Stimulated activated CD8-positive, alpha-beta memory T cell treated with anti-CD3 and anti-CD28 coated beads, Interleukin-2, amount 100 ng/mL, for 48 hours (primary cell): ENCODE data around the gene HSPG2.
"Not testable (repeated sequence)": the region's sequence is repeated elsewhere in the genome, so short reads cannot be mapped to it uniquely, and the experiment has no call there.

ENCODE experiments used
- DNase-seq, 2 donors: peaks; one replicate each; pipeline ENCODE4 v3.0.0-alpha.2; 2020; ENCODE audit warnings: low read depth in 2 of 2

The HSPG2 gene

DNA sequence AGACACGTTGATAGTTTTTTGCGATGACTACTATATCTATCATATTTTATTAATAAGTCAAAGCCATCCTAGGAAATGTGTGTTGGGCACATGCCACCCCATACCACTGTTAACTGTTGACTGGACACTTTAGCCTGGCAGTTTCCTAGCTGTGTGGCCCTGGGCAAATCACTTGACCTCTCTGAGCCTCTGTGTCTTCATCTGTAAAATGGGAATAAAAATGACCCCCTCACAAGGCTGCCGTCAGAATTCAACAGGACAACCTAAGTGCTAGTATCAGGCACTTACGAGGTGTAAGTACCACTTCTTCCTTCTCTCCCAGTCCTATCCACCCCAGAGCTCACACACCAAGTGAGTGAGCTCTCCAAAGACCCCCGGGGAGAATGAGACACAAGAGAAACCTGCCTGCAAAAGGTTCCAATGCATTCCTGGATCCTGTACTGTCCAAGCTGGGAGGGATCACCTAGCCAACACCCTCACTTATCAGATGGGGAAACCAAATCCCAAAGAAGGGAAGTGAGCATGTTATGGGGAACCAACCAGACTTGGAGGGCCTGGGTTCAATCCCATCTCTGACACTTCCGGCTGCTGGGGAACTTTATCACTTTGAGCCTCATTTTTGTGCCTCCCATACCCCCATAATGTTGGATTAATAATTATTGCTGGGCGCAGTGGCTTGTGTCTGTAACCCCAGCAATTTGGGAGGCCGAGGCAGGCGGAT is 24.9 kb downstream of the HSPG2 start:
- no peak for DNase-seq

DNA sequence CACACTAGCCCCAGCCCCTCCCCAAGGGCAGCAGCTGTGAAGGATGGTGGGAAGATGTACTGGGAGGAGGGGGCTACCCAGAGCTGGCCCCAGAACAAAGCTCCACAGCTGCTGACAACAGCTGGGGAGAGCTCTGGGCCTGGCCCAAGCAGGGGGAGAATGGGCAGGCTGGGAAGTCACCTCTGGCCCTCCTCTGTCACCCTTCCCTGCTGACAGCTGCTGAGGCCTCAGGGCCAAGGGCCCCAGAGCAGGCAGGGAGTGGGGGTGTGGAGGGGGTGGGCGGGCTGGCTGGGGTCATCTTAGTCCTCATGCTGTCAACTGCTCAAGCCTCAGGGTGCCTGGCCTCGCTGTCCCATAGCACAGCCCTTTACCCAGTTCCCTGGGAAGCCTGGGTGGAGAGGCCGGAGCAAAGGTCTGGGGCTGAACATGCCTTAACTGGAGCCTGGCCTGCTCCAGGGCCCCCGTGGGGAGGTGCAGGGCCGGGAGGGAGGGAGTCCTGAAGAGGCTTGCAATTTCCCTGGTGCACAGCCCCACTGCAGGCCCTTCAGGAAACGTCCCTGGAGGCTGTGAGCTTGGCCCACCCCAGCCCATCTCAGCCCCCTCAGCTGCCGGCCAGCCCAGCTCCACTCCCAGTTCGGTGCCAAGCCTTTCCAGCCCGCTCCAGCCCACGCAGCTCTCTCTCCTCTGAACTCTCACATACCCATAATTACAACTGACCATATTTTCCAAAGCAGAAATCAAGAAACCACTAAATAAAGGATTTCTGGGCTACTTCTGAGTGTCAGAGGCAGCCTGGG is 25.7 kb downstream of the HSPG2 start:
- DNase-seq, result no peak

DNA sequence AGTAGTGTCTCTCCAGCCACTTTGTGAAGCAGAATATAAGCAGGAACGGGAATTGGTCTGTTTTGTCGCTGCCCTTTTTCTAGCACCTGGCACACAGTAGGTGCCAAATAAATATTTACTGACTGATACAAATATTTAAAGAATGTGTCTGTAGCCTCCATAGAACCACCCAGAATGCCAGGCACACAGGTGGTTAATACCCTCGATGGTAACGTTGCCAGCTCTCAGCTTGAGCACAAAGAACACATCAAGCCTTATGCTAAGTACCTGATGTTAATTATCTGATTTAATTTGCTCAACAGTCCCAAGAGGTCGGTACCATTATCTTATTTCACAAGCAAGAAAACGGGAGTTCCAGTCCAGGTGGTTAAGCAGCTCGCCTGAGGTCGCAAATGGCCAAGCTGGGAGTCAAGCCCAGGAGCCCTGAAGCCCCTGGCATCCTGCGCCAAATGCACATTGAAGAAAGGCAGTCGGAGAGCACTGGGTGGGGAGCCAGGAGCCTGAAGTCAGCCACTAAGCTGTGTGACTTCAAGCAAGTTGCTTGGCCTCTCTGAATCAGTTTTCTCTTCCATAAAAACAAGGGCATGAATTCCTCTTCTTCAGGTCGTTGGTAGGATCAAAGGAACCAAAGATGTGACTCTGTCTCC is 26.4 kb downstream of the HSPG2 start:
- no peak for DNase-seq

DNA sequence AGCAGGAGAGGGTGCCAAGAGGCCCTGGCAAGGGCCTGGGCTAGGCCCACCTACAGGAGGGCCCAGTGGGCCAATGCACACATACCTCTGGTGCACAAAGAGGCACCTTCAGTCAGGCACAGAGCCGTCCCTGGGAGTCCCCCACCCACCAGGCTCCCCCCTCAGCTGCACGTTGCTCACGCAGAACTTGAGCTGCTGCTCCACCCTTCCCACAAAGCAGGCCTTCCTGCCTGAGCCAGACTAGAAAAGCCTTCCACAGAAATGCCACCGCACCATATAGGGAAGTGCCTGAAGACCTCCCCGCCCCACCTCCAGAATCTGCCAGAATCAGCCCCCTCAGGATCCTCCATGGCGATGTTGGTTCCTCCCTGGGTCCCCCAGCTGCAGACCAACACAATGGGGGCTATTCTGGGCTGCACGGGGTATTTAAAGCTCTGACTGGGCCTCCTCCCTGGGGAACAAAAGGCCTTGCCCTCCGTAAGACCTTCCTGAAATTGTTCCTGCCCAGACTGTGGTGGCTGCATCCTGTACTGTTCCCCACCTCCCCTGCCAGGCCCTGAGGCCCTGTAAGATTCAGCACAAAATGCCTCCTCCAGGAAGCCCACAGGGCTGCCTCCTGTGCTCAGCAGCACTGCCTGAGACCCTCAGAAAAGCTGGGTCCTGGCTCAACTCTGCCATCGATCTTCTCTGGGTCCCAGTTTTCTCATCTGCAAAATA is 27.2 kb downstream of the HSPG2 start:
- peak; percentile 39 to 50 for DNase-seq

DNA sequence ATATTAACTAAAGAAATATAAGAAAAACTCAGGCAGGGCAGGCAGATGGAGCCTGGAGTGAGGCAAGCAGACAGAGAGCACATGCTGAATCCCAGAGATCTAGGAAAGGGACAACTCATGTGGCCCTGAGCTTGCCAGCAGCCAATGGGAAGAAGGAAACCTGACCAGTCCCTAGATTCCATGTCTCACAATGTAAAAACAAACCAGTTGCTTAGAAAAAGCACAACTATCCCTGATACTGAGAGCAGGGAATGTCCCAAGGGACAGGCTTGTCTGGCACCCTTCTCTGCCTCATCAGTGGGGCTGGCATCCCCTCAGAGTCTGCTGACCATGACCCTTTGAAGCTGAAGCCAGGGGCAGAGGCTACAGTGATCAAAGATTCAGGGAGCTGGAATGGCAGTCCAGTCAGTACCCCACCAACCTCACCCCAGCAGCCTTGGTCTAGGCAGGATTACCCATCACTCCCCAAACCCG is 27.8 kb downstream of the HSPG2 start:
- no peak for DNase-seq

DNA sequence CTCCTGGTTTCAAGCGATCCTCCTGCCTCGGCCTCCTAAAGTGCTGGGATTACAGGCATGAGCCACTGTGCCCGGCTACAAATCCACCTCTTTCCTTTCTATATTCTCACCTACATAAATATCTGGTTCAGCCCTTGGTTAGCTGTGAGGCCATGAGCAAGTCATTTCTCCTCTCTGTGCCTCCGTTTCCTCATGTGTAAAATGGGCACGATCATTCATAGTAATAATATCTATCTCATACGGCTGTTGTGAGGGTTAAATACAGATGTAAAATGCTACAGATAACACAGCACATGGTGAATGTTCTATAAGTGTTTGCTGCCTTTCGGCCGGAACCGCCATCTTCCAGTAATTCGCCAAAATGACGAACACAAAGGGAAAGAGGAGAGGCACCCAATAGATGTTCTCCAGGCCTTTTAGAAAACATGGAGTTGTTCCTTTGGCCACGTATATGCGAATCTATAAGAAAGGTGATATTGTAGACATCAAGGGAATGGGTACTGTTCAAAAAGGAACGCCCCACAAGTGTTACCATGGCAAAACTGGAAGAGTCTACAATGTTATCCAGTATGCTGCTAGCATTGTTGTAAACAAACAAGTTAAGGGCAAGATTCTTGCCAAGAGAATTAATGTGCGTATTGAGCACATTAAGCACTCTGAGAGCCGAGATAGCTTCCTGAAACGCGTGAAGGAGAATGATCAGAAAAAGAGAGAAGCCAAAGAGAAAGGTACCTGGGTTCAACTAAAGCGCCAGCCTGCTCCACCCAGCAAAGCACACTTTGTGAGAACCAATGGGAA is 29.2 kb downstream of the HSPG2 start:
- not testable (repeated sequence) for DNase-seq

DNA sequence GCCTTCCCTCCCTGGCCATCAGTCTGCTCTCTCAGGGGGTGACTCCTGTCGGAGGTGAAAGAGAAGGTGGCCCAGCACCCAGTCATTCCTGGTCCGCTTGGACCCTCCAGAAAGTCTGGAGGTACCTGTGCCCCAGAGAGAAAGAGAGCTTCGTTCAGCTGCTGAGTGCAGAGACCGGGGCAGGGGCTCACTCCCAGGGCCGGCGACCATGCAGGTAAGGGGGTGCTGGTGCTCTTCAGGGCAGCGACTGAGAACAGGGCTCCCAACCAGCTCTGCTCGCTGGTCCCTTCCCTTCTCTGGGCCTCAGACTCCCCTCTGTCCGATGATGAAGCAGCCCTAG is 30.1 kb downstream of the HSPG2 start:
- DNase-seq, result no peak

DNA sequence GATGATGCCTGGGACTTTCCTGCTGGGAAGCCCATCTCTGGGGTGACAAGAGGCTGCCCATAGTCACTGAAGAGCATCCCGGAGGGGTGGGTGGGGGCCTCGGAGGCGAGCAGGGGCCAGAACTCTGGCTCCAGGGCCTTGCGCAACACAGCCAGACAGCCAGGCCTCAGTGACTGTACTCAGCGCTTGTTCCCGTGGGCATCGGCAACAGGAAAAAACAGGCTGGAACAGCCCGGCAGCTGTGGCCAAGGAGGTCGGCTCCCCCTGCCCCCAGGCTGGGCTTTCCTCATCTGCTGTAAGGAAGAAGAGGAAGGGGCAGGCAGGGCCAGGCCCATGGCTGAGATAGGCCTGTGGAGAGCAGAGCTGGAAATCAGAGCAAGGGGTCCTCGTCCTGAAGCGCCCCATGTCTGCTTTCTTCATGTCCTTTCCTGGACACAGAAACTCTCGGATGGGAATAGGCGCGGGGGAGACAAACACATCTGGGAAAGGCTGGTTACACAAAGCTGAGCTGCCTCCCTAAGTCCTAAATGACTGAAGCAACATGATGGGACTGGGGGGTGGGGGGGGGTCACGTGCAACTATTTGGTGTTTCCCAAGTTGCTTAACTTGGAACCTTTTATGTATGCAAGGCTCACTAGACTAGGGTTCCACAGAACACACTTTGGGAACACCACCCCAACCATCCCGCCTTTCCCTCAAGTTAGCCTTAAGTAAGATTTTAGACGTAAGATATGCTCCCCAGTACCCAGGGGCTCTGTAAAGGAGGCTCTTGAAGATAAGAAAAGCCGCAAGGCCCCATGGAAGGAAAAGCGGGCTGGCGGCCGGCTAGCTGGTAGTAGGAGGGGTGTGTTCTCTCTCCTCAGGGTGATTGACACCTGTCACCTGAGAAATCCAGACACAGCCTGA is 30.7 kb downstream of the HSPG2 start:
- no peak for DNase-seq

DNA sequence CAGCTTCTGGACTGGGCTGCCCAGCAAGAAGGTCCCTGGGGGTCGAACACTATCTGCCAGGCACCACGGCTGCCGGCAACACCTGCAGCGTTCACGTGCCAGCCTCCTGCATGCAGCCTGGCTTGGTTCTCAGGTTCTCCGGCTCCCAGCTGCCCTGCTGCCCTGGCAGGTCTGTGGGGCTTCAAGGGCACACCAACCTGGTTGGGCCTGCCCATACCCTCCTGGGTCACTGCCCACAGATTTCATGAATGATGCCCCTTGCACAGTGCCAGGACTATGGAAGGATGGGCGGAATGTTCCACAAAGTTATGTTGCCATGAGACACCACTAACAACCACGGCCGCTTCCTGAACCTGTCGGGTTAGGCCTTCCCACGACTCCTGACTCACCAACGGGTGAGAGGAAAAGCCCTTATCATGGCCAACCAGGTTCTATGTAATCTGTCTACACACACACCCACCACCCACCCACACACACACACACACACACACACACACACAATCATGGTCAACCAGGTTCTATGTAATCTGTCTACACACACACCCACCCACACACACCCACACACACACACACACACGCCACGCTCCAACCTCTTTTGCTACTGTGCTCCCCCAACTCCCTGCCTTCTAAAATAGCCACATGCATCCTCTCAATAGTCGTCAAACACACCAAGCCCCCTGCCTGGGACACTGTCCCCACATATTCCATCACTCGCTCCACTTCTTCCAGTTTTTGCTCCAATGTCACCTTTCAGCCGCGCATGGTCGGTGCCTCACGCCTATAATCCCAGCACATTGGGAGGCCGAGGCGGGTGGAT is 32.2 kb downstream of the HSPG2 start:
- peak; percentile 17 to 18 for DNase-seq

DNA sequence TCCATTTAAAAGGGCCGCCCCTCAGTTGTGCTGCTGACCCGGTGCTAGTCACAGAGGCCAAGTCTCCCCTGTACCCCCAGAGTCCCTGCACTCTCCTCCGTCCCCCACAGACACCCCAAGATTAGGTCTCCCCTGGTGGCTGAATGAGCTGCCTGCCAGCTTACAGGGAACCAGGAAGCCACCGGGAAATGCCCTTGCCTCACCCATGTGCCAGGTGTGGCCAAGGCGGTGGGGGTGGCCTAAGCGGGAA is 32.7 kb downstream of the HSPG2 start:
- no peak for DNase-seq

DNA sequence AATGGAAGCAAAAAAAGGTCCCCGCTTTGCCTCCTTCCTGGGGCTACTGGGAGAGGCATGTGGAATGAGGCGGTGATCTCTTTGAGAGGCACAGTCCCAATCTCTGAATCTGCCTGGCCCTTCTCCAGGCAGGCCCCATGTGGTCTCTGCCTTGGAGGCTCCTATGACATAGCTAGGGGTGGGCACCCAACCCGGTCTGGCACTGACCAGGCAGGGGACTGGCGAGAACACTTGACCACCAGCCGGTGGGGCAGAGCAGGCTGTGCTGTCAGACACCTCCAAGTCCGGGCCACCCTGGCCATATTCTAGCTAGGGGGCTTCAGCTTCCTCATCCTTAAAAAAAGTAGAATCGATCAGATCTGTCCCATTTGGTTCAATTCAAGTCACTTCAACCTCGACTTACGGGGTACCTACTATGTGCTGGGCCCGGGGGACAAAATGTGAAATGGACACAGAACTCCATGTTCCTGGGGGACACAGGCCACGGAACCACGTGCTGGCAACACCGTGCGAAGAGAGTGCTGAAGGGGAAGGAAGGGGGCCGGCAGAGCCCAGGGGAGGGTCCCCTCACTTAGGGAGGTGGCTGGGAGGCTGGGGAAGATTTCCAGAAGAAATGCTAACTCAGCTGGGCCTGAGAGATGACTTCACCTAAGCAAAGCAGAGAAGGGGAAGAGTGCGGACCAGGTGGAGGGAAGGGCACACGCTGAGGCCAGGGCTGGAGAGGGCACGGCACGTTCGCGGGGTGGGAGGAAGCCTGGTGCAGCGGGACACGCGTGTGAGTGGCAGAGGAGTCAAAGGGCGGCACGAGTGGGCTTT is 33.3 kb downstream of the HSPG2 start:
- no peak for DNase-seq

DNA sequence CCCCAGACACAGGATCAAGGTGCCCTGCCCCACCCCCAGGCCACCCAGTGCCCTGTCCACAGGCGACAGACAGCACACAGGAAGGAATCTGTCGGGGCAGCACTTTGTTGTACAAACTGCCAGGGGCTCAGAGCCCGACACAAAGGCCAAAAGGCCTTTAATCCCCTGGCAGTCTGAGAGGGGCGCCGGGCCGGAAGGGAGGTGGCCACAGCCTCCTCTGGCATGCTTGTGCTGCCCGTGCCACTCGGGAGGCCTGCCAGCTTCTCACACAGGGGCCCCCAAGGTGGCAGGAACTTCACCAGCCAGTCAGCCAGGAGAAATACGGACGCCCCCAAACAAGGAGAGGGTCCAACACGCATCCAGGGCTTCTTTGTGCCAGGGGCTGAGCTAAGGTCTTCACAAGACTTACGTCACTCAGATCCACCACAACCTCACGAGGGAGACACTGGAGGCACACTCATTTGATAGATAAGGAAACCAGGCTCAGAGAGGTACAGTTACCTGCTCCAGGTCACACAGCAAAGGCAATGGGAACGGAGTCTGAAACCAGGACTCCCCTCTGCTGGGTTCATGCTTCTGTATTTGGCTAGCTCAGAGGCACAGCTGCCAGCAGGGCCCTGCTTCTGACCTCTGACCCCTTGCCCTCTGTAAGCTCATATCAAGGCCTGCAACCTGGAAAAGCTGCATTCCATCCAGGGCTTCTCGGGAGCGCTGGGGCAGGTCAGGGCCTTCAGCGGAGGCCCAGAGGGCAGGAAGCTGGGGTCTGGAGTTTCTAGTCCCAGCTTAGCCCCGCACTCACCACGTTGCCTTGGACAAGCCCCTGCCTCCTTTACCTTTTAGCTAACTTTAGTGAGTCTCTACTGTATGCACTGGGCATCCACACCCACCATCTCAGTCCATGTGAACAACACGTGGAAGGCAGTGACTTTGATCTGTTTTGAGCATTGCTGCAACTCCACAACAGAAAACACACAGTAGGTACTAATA is 34.8 kb downstream of the HSPG2 start:
- DNase-seq, result no peak

DNA sequence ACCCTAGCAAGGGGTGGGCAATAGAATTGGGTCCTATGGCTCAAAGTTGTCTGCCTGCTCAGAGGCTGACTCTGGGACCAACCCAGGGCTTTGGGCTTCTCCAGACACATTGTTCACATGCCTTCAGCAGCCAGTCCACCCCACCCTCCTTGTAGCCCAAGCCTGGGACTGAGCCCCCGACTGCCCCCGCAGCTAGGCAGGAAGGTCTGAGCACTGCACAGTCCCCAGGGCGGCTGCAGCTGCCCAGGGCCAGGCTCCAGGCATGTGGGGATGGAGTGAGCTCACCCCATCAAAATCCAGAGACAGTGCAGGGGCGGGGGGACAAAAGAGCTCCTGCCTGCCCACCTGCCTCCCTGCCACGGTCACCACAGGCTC is 35.6 kb downstream of the HSPG2 start:
- no peak for DNase-seq

DNA sequence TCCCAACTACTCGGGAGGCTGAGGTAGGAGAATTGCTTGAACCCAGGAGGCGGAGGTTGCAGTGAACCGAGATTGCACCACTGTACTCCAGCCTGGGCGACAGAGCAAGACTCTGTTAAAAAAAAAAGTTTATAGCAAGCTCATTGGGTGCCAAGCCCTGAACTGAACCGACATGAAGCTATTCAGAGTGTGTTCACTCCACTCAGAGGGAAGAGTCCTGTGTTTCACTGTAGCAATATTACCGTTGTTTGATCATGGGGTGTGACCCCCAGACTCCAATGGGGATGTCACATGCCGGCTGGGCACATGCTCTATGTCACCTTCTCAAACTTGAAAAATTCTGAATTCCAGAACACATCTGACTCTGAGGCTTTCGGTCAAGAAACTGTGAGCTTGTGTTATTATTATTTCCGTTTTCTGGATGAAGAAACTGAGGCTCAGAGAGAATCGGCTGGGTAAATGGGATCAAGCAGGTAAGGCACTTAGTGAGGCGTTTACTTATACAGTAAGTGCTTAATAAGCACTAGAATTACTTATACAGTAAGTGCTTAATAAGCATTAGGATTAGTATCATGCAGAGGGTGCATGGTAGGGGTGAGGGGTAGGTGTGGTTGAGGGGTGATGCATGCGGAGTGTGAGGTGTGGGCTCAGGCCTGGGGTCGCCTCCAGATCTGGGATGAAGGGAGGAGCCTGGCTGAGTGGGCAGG is 36.2 kb downstream of the HSPG2 start:
- DNase-seq, result no peak

DNA sequence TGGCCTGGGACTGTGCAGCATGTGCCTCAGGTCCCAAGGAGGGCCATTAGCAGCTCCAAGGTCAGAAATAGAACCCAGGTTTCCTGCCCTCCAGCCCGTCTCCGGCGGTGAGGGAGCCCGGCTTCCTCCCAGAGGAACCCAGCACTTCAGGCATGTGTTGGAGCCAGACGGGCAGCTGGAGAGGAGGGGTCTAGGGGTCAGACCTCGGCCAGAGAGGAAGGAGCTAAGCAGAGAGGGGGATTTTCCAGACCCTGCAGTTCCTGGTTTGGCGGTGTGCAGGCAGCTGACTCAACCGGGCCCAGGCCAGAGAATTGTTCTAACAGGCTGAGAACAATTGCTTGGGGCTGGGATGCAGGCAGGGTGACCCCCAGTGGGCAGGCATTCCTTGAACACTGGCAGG is 37.1 kb downstream of the HSPG2 start:
- no peak for DNase-seq

DNA sequence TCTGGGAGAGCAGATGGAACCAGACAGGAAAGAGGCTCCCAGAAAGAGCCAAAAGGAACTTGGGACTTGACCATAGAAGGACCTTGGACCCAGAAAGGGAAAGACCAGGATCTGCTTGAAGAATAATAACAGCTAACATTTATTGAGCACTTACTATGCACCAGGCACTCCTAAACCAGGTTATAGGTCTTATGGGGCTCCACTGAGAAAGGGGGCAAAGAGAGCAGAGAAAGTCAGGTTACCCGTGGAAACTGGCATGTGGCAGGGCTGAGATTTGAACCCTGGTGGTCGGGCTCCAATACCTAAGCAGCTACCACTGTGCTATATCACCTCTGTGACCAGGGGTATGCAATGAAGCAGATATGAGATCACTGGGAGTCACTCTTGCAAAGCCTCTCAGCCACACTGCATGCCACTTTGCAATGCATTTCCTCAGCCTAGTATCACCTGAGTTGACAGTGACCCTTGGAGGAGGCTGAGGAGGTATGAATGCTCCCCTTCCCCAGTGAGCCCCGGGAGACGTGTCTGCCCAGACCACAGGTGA is 37.8 kb downstream of the HSPG2 start:
- no peak for DNase-seq
